DOHH2 (cell line): ENCODE results near the gene FBLN1.
A peak's percentile ranks its signal among the peaks of the same experiment; 100 is the strongest.
"Not testable (repeated sequence)": the region's sequence is repeated elsewhere in the genome, so short reads cannot be mapped to it uniquely, and the experiment has no call there.

Source experiments
- H3F3A ChIP-seq: fragments of 200-600 bp; sonication (generic), shearing (Covaris generic); 2 replicates; pipeline ENCODE4 v1.6.0; 2016; ENCODE audit warnings: antibody characterized with exemption, mild to moderate bottlenecking; ENCODE audit not compliant: control insufficient read depth, insufficient read depth
- H3K27ac ChIP-seq: fragments of 200-600 bp; sonication (generic); 2 replicates; pipeline ENCODE4 v1.5.1; 2014; ENCODE audit warnings: low read depth, mild to moderate bottlenecking, low read length, moderate library complexity
- H3K27me3 ChIP-seq: fragments of 200-600 bp; sonication (generic); 2 replicates; pipeline ENCODE4 v1.6.1; 2014; ENCODE audit warnings: mild to moderate bottlenecking, low read length, mixed read lengths; ENCODE audit not compliant: control insufficient read depth
- H3K36me3 ChIP-seq: fragments of 200-600 bp; sonication (generic); 2 replicates; pipeline ENCODE4 v1.6.1; 2014; ENCODE audit warnings: mild to moderate bottlenecking, low read length, moderate library complexity, mixed read lengths; ENCODE audit not compliant: control insufficient read depth
- H3K4me1 ChIP-seq: fragments of 200-600 bp; sonication (generic); 2 replicates; pipeline ENCODE4 v1.6.1; 2014; ENCODE audit warnings: mild to moderate bottlenecking, low read length, mixed read lengths; ENCODE audit not compliant: control insufficient read depth
- H3K4me2 ChIP-seq: fragments of 200-600 bp; sonication (generic); 2 replicates; pipeline ENCODE4 v1.6.0; 2014; ENCODE audit warnings: mild to moderate bottlenecking, low read length, moderate library complexity
- H3K4me3 ChIP-seq: fragments of 200-600 bp; sonication (generic); 2 replicates; pipeline ENCODE4 v1.5.1; 2014; ENCODE audit warnings: mild to moderate bottlenecking, low read length, mixed read lengths
- H3K79me2 ChIP-seq: fragments of 200-600 bp; sonication (generic); 2 replicates; pipeline ENCODE4 v1.6.1; 2014; ENCODE audit warnings: mild to moderate bottlenecking, low read length, mixed read lengths; ENCODE audit not compliant: control insufficient read depth
- H3K9me2 ChIP-seq: fragments of 200-600 bp; sonication (generic); replicated peaks from 2 replicates; pipeline ENCODE4 v1.6.1; 2014; ENCODE audit warnings: mild to moderate bottlenecking, low read length, mixed read lengths; ENCODE audit not compliant: control insufficient read depth
- H3K9me3 ChIP-seq: fragments of 200-600 bp; sonication (generic); 2 replicates; pipeline ENCODE4 v1.6.1; 2014; ENCODE audit warnings: antibody characterized with exemption, low read length, mixed read lengths; ENCODE audit not compliant: control insufficient read depth, insufficient read depth
- H4K20me1 ChIP-seq: fragments of 200-600 bp; sonication (generic); 2 replicates; pipeline ENCODE4 v1.6.0; 2014; ENCODE audit warnings: low read depth, mild to moderate bottlenecking, antibody characterized with exemption, low read length, moderate library complexity; ENCODE audit not compliant: control insufficient read depth, insufficient read depth
- EZH2phosphoT487 ChIP-seq: fragments of 200-600 bp; sonication (generic); IDR thresholded peaks from 2 replicates; pipeline ENCODE4 v1.6.1; 2017; ENCODE audit warnings: borderline replicate concordance, mild to moderate bottlenecking, antibody characterized with exemption, low read length, moderate library complexity, mixed read lengths
- TF ChIP-seq, protein P1 (sequence below): fragments of 200-600 bp; sonication (generic); IDR thresholded peaks from one replicate; pipeline ENCODE4 v1.5.1; 2014; ENCODE audit warnings: antibody characterized with exemption, mild to moderate bottlenecking, low read depth, low read length; ENCODE audit not compliant: poor library complexity, severe bottlenecking

FBLN1 gene

DNA sequence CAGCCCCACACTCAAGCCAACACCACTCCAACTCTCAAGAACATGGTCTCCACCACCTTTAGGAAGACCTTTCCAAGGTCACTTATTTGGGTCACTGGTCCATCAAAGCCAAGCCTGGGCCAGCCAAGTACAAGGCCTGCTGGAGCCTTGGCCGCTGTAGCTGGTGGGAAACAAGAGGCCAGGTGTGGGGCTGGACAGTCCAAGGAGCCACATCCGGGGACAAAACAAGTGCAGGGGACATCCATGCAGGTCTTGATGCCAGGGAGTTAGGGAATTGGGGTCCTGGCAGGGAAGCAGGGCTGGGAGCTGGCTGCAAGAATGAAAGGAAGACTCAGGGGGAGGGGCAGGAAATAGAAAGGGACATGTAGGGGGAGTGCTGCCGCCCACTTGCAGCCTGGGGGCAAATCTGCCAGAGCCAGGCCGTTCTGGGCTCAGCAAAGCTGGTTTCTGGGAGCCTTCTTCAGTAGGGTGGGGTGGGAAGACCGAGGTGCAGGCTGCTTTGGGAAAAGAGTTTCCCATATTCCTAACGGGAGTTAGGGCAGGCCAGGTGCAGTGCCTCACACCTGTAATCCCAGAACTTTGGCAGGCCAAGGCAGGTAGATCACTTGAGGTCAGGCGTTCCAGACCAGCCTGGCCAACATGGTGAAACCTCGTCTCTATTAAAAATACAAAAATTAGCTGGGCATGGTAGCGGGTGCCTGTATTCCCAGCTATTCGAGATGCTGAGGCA lies 99.5 kb downstream of the FBLN1 start:
- Histone ChIP-seq H3K79me2 (no peaks in the 10 kb centered on the region), H3K9me3 (no peaks in the 10 kb centered on the region), H3K4me3 (no peak overlapping the region), H4K20me1 (no peaks in the 10 kb centered on the region), H3K27ac (no peak overlapping the region), H3K4me2 (no peak overlapping the region), H3K27me3 (no peaks in the 10 kb centered on the region), H3F3A (no peaks in the 10 kb centered on the region), H3K9me2 (no peaks in the 10 kb centered on the region), H3K4me1 (peaks cover 8% of the 10 kb centered on the region), H3K36me3 (no peaks in the 10 kb centered on the region)
- TF ChIP-seq, protein P1, sequence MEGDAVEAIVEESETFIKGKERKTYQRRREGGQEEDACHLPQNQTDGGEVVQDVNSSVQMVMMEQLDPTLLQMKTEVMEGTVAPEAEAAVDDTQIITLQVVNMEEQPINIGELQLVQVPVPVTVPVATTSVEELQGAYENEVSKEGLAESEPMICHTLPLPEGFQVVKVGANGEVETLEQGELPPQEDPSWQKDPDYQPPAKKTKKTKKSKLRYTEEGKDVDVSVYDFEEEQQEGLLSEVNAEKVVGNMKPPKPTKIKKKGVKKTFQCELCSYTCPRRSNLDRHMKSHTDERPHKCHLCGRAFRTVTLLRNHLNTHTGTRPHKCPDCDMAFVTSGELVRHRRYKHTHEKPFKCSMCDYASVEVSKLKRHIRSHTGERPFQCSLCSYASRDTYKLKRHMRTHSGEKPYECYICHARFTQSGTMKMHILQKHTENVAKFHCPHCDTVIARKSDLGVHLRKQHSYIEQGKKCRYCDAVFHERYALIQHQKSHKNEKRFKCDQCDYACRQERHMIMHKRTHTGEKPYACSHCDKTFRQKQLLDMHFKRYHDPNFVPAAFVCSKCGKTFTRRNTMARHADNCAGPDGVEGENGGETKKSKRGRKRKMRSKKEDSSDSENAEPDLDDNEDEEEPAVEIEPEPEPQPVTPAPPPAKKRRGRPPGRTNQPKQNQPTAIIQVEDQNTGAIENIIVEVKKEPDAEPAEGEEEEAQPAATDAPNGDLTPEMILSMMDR, result no peak
- no peak for TF ChIP-seq EZH2phosphoT487

GRCh38 chr22:45602824-45603595 lies 100.3 kb downstream of the FBLN1 start:
- Histone ChIP-seq H4K20me1 (no peaks in the 10 kb centered on the region), H3K9me2 (no peaks in the 10 kb centered on the region), H3K4me3 (no peak overlapping the region), H3K4me2 (peak overlapping the region; percentile 23; the same call in 1 of the 2 replicates), H3K27me3 (no peaks in the 10 kb centered on the region), H3F3A (no peaks in the 10 kb centered on the region), H3K4me1 (peaks cover 8% of the 10 kb centered on the region), H3K79me2 (no peaks in the 10 kb centered on the region), H3K36me3 (no peaks in the 10 kb centered on the region), H3K9me3 (no peaks in the 10 kb centered on the region), H3K27ac (no peak overlapping the region)
- TF ChIP-seq EZH2phosphoT487, result no peak
- TF ChIP-seq, protein P1, result no peak

DNA sequence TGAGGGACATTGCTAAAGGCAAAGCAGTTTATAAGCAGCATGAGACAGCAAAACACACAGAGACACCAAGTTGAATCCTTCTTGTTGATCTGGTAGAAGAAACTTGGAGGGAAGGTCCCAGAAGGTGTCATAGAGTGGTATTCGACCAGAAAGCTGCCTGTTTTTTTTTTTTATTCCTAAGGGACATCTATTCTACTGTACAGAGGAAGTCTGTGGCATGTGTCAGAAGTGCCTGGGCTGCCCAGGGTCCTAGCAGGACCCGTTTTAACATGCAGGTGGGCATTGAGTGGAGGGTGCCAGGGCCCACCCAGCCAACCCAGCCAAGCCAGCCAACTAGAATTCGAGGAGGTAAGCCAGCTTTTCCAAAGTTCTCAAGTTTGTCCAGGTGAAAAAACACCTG lies 100.9 kb downstream of the FBLN1 start:
- Histone ChIP-seq H3K36me3 (no peaks in the 10 kb centered on the region), H3K27me3 (no peaks in the 10 kb centered on the region), H3K4me1 (peaks cover 8% of the 10 kb centered on the region), H3K4me3 (no peak overlapping the region), H3K9me3 (no peaks in the 10 kb centered on the region), H3K4me2 (no peak overlapping the region), H3K79me2 (no peaks in the 10 kb centered on the region), H3K9me2 (no peaks in the 10 kb centered on the region), H4K20me1 (no peaks in the 10 kb centered on the region), H3K27ac (no peak overlapping the region), H3F3A (no peaks in the 10 kb centered on the region)
- TF ChIP-seq, protein P1, result no peak
- no peak for TF ChIP-seq EZH2phosphoT487

- H3K27me3 ChIP-seq, H3K9me3 ChIP-seq, H3K27ac ChIP-seq, H3F3A ChIP-seq, H3K9me2 ChIP-seq, H4K20me1 ChIP-seq, H3K36me3 ChIP-seq, H3K4me1 ChIP-seq, H3K4me3 ChIP-seq, H3K79me2 ChIP-seq, H3K4me2 ChIP-seq: not testable (repeated sequence)
Measured at GRCh38 chr22:45608045-45608444, 105.4 kb downstream of the FBLN1 start.
